RPMI7951 (cell line): ENCODE measurements around the gene TMEM151B. TPM values are rescaled to one million over a fixed set of nuclear protein-coding genes. Genes with fewer than 3 reads are reported as not detected.

Experiments
- DNase-seq: peaks from one replicate; pipeline ENCODE4 v3.0.0-alpha.2; 2012; ENCODE audit warnings: low read depth
- total RNA-seq: library from RNA; depleted of rRNA; stranded (reverse); fragments of >200 nt; shearing (Covaris generic); gene quantifications from 2 replicates; pipeline ENCODE4 v1.2.3, GENCODE V29; 2014

Gene TMEM151B
- total RNA-seq, 1 experiment from 2014 or later, result 0.12 TPM

- DNase-seq, result peak; percentile 64
These were observed 8.8 kb downstream of the TMEM151B start for GRCh38 chr6:44278774-44279697.

GRCh38 chr6:44284121-44284520, 13.9 kb downstream of the TMEM151B start:
- DNase-seq, result no peak

- no peak for DNase-seq
These were observed 14.6 kb downstream of the TMEM151B start for GRCh38 chr6:44284867-44285266.

GRCh38 chr6:44285552-44286284, 15.5 kb downstream of the TMEM151B start:
- DNase-seq, result peak; percentile 34

- no peak for DNase-seq
These were observed 16.0 kb downstream of the TMEM151B start for GRCh38 chr6:44286285-44286565.

GRCh38 chr6:44286747-44287146, 16.5 kb downstream of the TMEM151B start:
- DNase-seq, result no peak

GRCh38 chr6:44289726-44290260, 19.5 kb downstream of the TMEM151B start:
- no peak for DNase-seq

GRCh38 chr6:44291841-44292240, 21.6 kb downstream of the TMEM151B start:
- DNase-seq, result no peak

- no peak for DNase-seq
These were observed 22.6 kb downstream of the TMEM151B start for GRCh38 chr6:44292661-44293365.

GRCh38 chr6:44294832-44295791, 24.9 kb downstream of the TMEM151B start:
- DNase-seq, result no peak

- peak; percentile 14 for DNase-seq
These were observed 27.1 kb downstream of the TMEM151B start for GRCh38 chr6:44297063-44298038.

- no peak for DNase-seq
These were observed 28.0 kb downstream of the TMEM151B start for GRCh38 chr6:44298055-44298803.

GRCh38 chr6:44298864-44299263, 28.6 kb downstream of the TMEM151B start:
- DNase-seq, result no peak

GRCh38 chr6:44300292-44300823, 30.1 kb downstream of the TMEM151B start:
- DNase-seq, result no peak

- no peak for DNase-seq
These were observed 30.9 kb downstream of the TMEM151B start for GRCh38 chr6:44301106-44301505.

GRCh38 chr6:44301782-44302564, 31.7 kb downstream of the TMEM151B start:
- DNase-seq, result no peak

GRCh38 chr6:44302856-44303255, 32.6 kb downstream of the TMEM151B start:
- no peak for DNase-seq

GRCh38 chr6:44303842-44304241, 33.6 kb downstream of the TMEM151B start:
- DNase-seq, result no peak
